ENCODE results near the gene STX18.

- TF ChIP-seq CTCF (IDR thresholded peaks at IDR 0.05) (no peak), POLR2A (IDR thresholded peaks at IDR 0.05) (no peak), EP300 (IDR thresholded peaks at IDR 0.05) (no peak)
Observed at GRCh38 chr4:4542774-4543485, 1.1 kb upstream of the STX18 start.

Data from suprapubic skin (tissue), 3 donors.